GM12878 (cell line): ENCODE results near the gene IFNA2. TPM values are rescaled to one million over a fixed set of nuclear protein-coding genes. Genes with fewer than 3 reads are reported as not detected.
"Not testable (repeated sequence)": the region's sequence is repeated elsewhere in the genome, so short reads cannot be mapped to it uniquely, and the experiment has no call there.

Source experiments
- ATAC-seq: fragments of 200-7000 bp; cut with Tn5 transposase; 3 replicates; pipeline ENCODE4 v1.9.1; 2020; ENCODE audit warnings: mild to moderate bottlenecking, moderate library complexity
- BruUV-seq: library from RNA; stranded (reverse); fragments of 400-500 nt; replicated peaks from 2 replicates; lab custom pipeline; 2021; lab: Mats Ljungman, UMichigan
- CTCF ChIA-PET: fragments of 300-600 bp; sonication (Branson Sonifier 250); formaldehyde crosslinking; extraction: SDS; loops from one replicate; lab custom pipeline; 2021; ENCODE audit warnings: inconsistent platforms; lab: Yijun Ruan, JAX
- POLR2A ChIA-PET: fragments of 350-600 bp; formaldehyde crosslinking; extraction: SDS; loops from one replicate; lab custom pipeline; 2021; ENCODE audit warnings: inconsistent platforms; lab: Charles Lee
- RAD21 ChIA-PET: fragments of 300-600 bp; sonication (Branson Sonifier 250); formaldehyde crosslinking; loops from one replicate; lab custom pipeline; 2023; ENCODE audit warnings: antibody characterized with exemption; ENCODE audit not compliant: unreplicated experiment; lab: Charles Lee
- SMC1A ChIA-PET: fragments of 300-600 bp; sonication (Branson Sonifier 250); formaldehyde crosslinking; loops from one replicate; lab custom pipeline; 2023; ENCODE audit not compliant: unreplicated experiment, uncharacterized antibody; lab: Charles Lee
- DNase-seq: peaks from one replicate; pipeline ENCODE4 v3.0.0-alpha.2; 2011; ENCODE audit warnings: low read depth, low spot score
- FAIRE-seq: peaks from 3 replicates; lab custom pipeline; 2011; peaks lifted over from hg19 to GRCh38; lab: Jason Lieb, UNC
- H2AFZ ChIP-seq: 2 replicates; pipeline ENCODE4 v1.6.0; 2011; ENCODE audit warnings: low read depth, low read length, control low read depth; ENCODE audit not compliant: control insufficient read depth
- H3K27ac ChIP-seq: 2 replicates; pipeline ENCODE4 v1.5.1; 2011; ENCODE audit warnings: control low read depth; ENCODE audit not compliant: control insufficient read depth, insufficient read depth
- H3K27me3 ChIP-seq, 2 experiments: replicated peaks in 1 of 2; 2 replicates each; pipeline versions ENCODE4 v1.6.0 to v1.6.1; 2011; ENCODE audit warnings: low read length in 1 of 2; ENCODE audit not compliant: control insufficient read depth in 2 of 2, insufficient read depth in 2 of 2
- H3K36me3 ChIP-seq, 2 experiments: 2 replicates each; pipeline ENCODE4 v1.5.1; 2011; ENCODE audit warnings: low read length in 1 of 2; ENCODE audit not compliant: control insufficient read depth in 2 of 2, insufficient read depth in 2 of 2
- H3K4me1 ChIP-seq: 2 replicates; pipeline ENCODE4 v1.6.1; 2011; ENCODE audit warnings: mild to moderate bottlenecking, low read length, moderate library complexity, mixed read lengths; ENCODE audit not compliant: control insufficient read depth, insufficient read depth
- H3K4me2 ChIP-seq: 2 replicates; pipeline ENCODE4 v1.6.0; 2011; ENCODE audit warnings: control low read depth; ENCODE audit not compliant: control insufficient read depth, insufficient read depth
- H3K4me3 ChIP-seq: fragments of 200-600 bp; sonication (generic); 2 replicates; pipeline ENCODE4 v1.5.1; 2016
- H3K79me2 ChIP-seq: 2 replicates; pipeline ENCODE4 v1.6.0; 2011; ENCODE audit warnings: low read length; ENCODE audit not compliant: control insufficient read depth, insufficient read depth
- H3K9ac ChIP-seq: 2 replicates; pipeline ENCODE4 v1.8.0; 2011; ENCODE audit warnings: low read length, control low read depth, mixed read lengths; ENCODE audit not compliant: control insufficient read depth, insufficient read depth
- H3K9me3 ChIP-seq: replicated peaks from 3 replicates; pipeline ENCODE4 v1.5.1; 2011; ENCODE audit warnings: mild to moderate bottlenecking, low read length; ENCODE audit not compliant: control insufficient read depth, insufficient read depth
- H4K20me1 ChIP-seq: 2 replicates; pipeline ENCODE4 v1.6.0; 2011; ENCODE audit not compliant: control insufficient read depth, insufficient read depth
- ASH2L ChIP-seq: fragments of 300-600, 200-600 bp; sonication (generic); IDR thresholded peaks from 2 replicates; pipeline ENCODE4 v1.6.1; 2017; ENCODE audit warnings: low read depth, mild to moderate bottlenecking, borderline replicate concordance
- EED ChIP-seq: sonication (generic); IDR thresholded peaks from 2 replicates; pipeline ENCODE4 v1.6.1; 2016; ENCODE audit warnings: antibody characterized with exemption, low read depth
- ELK1 ChIP-seq: IDR thresholded peaks from 2 replicates; pipeline ENCODE4 v1.6.1; 2012; ENCODE audit warnings: low read depth, low read length, improper control_type of control experiment
- IKZF2 ChIP-seq, 2 experiments: fragments of 450-650 bp; IDR thresholded peaks; 2 replicates each; pipeline ENCODE4 v1.6.1; 2017; ENCODE audit warnings: mild to moderate bottlenecking in 2 of 2, moderate library complexity in 2 of 2
- MTA2 ChIP-seq: fragments of 450-650 bp; IDR thresholded peaks from 2 replicates; pipeline ENCODE4 v1.6.1; 2016; ENCODE audit warnings: low read depth, mild to moderate bottlenecking, moderate library complexity
- SMARCA5 ChIP-seq: fragments of 450-650 bp; IDR thresholded peaks from 2 replicates; pipeline ENCODE4 v1.6.1; 2017; ENCODE audit warnings: mild to moderate bottlenecking
- ZZZ3 ChIP-seq: IDR thresholded peaks from 2 replicates; pipeline ENCODE4 v1.6.1; 2011; ENCODE audit warnings: low read depth; ENCODE audit not compliant: control insufficient read depth, insufficient read length
- WGBS: methylation state at CpG from one replicate; pipeline ENCODE4 v1.1.6; 2016; ENCODE audit warnings: low lambda C conversion rate; ENCODE audit not compliant: insufficient replicate concordance, insufficient coverage; ENCODE audit errors: missing lambda C conversion rate; 5-methylcytosine and 5-hydroxymethylcytosine counted together
- in situ Hi-C: fragments of 300-500 bp; cut with MboI; formaldehyde crosslinking; loops from 9 replicates; pipeline ENCODE4 v1.14.3; 2018; ENCODE audit warnings: mixed read lengths
- intact Hi-C: fragments of 100-400 bp; cut with micrococcal nuclease; formaldehyde crosslinking; loops from one replicate; pipeline ENCODE4 v1.14.2; 2022; ENCODE audit not compliant: unreplicated experiment
- polyA plus RNA-seq, 11 experiments: library from polyadenylated mRNA; depleted of rRNA in 4 of 11; unstranded in 6 of 11; stranded (reverse) in 5 of 11; fragments of >200 nt; fragmentation: Nextera tagmentation in 4 of 11; fragmentation: Illumina TruSeq in 1 of 11; extraction: Ambion mirVana in 4 of 11; extraction: Trizol in 1 of 11; gene quantifications; 1 replicate in 1 of 11; 2 replicates in 10 of 11; pipeline versions ENCODE4 v1.2.1 to v1.2.3, GENCODE V29; 2011 to 2016; ENCODE audit warnings: inconsistent platforms in 2 of 11, missing spikeins in 2 of 11, low read depth in 1 of 11
- total RNA-seq, 4 experiments: library from RNA; depleted of rRNA in 3 of 4; stranded (reverse); fragments of >200 nt in 3 of 4; fragmentation: Illumina TruSeq in 1 of 4; extraction: Trizol in 1 of 4; gene quantifications; 2 replicates each; pipeline versions ENCODE4 v1.2.1 to v1.2.3, GENCODE V29; 2013 to 2021

The IFNA2 gene
- total and polyA plus RNA-seq, 10 of the 15 experiments (the other 5 are each of a cell fraction or from before 2014, with no cell fraction given) = 0.26 to 2.8 (median 0.66) TPM; not detected in 2

GRCh38 chr9:21385131-21385670 is at the start of gene IFNA2 (continued):
- no peak for TF ChIP-seq ELK1
- peak; percentile 78 for TF ChIP-seq MTA2
- TF ChIP-seq ASH2L = no peak
- no peak for TF ChIP-seq ZZZ3
- peak; percentile 57 to 69; a peak in 2 of 4 replicates for TF ChIP-seq IKZF2 (IDR thresholded peaks at IDR 0.05)
- 0 out of 2 replicates have a peak, but pooled peaks have one; percentile 17 for TF ChIP-seq EED
- peak; percentile 48; the same call in 1 of the 2 replicates for TF ChIP-seq SMARCA5

- H4K20me1 ChIP-seq, BruUV-seq, H3K36me3 ChIP-seq, H3K27ac ChIP-seq, H3K27me3 ChIP-seq, ATAC-seq, H3K4me1 ChIP-seq, H2AFZ ChIP-seq, H3K9ac ChIP-seq, DNase-seq, H3K79me2 ChIP-seq, H3K4me2 ChIP-seq, H3K4me3 ChIP-seq, in situ Hi-C loops, intact Hi-C loops, H3K9me3 ChIP-seq: not testable (repeated sequence)
- CTCF ChIA-PET = interaction anchor here (0.6 to 5.3 kb wide), 32 partner anchors 9 to 399 kb away, joined by 3 to 49 read pairs (median 5); partner anchors contain the start of genes IFNA8 and KLHL9
- POLR2A ChIA-PET = interaction anchor here (0.5 kb wide), 1 partner anchor 8 kb away, joined by 3 read pairs; no protein-coding TSS in a partner anchor
- RAD21 ChIA-PET = interaction anchor here (1.0 to 1.6 kb wide), 10 partner anchors 19 to 240 kb away, joined by 3 to 14 read pairs (median 4); no protein-coding TSS in a partner anchor
- WGBS = 24% methylated on average over 7 of the region's 7 CpGs
- SMC1A ChIA-PET = interaction anchor here (0.9 to 4.2 kb wide), 13 partner anchors 9 to 182 kb away, joined by 3 to 24 read pairs (median 5); no protein-coding TSS in a partner anchor
- FAIRE-seq = peak; percentile 62
Measured at GRCh38 chr9:21435015-21435383, 49.8 kb upstream of the IFNA2 start.
